ENCODE measurements around the gene PTGDR2.

PTGDR2 gene

GRCh38 chr11:60801194-60801593 lies 54.6 kb downstream of the PTGDR2 start:
- H3K4me3 ChIP-seq (ENCODE audit: low read depth, low read length) = no peak overlapping the region
- no peak for TF ChIP-seq CTCF (IDR thresholded peaks at IDR 0.05; ENCODE audit: control insufficient read depth, extremely low read depth, insufficient read depth)
- no peak for DNase-seq (ENCODE audit: low read depth)

Measured in LNCaP clone FGC (cell line).